NCI-H1694 (cell line): ENCODE data around the gene TTN.

Source experiments
- DNase-seq: peaks from one replicate; lab custom pipeline; 2025; lab: John Stamatoyannopoulos, UW

The TTN gene

DNA sequence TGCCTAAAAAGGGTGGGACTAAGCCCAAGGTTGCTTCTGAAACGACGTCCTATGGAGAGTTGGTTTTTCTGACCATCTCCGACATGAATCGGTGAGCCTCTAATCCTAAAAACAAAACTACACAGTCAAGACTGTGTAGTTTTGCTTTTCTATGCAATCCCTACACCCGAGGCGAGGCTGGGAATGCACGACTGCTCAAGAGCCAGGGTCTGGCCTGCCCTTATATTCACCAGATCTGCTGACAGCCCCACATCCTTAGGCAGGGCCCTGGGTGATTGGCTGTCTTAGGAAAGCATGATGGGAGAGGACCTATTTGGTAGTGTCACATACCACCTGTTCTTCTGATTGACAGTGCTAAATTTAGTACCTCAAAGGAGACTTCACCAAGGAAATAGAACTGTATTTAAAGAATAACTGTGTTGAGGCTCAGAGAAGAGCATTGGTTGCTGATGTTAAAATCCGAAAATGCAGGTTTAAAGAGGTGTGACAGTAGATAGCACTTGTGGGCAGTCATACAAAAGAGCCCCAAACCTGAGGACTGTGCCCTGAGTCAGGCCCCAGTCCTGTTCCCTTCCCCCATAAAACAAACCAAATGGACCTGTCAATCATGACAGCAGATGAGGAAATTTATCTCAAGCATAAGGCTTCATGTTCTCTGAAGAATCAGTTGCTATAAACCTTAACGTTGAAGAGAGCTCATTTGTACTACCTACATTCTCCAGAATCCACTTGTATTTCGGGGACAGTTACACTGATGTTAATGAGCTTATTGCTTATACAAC lies at the start of gene TTN:
Gene TTN (minus strand): TSS at position 197 of the 782 bp plus-strand sequence. CDS start 2,781 bp downstream, outside the sequence.
- DNase-seq, result no peak

DNA sequence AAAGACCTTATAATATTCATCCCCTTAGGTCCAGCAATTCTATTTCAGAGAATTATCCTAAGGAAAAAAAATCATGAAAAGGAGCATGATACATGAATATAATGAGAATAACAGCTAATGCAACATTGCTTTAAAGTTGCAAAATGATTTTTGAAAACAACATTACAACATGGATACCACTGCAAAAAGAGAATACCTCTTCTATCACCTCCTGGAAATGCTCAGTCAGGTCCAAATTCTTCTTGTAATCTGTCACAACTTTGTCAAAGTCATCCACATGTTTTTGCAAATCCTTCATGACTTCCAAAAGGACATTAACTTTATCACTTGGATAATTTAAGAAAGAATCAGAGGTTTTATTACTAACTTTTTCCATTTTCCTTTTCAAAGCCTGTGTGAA lies 47.9 kb upstream of the TTN start:
- DNase-seq, result no peak

DNA sequence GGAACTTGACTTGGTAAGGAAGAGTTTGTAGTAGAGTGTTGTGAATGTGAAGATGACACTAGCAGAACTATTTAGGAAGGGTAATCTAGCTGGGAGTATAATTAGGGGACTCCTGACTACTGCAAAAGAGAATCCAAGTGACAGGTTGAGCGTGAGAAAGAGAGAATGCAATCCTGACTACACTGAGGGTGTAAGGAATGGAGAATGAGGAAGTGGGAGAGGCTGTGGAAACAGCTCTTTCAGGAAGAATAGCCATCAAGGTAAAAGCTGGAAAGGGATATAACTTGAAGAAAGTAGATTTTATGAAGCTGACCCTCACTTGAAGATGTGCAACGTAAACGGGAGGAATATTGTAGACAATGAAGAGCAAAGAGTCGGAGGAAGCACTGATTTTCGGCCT lies 41.1 kb upstream of the TTN start:
- DNase-seq, result no peak

DNA sequence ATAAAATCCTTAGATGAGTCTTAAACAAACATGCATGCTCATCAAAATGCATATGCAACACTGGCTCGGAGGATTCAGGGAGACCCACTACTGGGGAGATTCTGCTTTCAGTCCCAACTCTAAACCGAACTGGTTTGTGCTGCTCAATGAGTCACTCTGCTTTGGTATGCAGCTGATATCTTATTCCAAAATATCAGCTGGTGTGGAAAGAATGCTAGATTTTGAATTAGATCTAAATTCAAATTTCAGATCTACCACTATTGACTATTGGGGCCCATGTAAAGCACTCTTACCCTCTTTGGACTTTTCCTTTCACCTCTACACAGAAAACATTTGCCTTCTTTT lies 39.2 kb upstream of the TTN start:
- DNase-seq, result no peak

DNA sequence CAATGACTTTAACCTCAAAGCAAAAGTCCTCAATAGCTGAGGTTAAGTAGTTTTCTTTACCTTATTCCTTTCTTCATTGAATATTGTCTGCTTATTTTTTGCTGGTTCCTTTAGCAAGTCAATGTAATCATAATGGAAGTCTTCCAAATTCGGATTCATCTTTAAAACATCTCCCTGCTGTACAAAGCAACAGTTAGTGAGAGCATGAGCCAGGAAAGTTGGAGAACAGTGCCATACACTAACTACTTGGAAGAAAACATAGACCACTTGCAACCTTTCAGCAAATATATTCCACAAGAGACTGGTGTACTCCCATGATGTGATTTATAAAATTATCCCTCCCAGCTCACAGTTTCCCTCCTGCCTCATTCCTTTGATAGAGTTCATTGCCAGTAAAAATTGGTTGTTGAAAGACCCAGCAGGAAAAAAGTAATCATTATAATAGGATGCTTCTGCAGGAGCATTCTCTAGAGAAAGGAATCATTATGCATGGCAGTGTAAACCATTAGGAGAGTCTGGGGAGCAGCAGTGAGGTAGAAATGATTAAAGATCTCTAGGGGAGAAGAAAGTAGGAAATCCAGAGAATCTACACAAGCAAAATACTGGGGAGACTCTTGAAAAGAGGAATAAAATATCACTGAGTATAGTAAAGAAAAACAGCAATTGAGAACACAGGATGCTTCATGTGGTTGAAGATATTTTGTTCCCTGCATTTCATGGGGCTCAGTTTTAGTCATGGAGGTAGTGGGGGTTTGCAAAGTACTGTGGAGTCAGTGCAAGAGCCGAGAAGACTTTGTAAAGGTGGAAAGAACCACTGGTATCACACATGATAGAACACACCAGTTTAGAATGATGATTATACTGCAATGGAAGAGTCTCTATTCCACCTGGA lies 38.6 kb upstream of the TTN start:
- DNase-seq, result no peak

DNA sequence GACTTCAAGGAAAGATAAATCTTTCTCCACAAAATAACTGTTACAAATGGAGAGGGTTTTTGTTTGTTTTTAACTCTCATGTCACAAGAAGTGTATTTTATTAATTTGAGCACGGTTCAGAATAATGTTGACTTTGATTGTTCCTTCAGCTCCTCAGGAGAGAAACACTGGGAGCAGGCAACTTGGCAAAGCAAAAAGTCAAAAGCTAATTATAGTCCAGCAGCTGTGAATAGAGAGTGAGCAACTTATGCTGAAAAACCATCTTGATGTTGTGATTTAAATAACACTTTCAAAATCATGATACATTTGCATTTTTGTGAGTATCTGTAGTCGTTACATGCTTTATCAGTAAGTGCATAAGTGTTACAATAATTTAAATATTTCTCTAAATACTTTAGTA lies 37.5 kb upstream of the TTN start:
- no peak for DNase-seq

DNA sequence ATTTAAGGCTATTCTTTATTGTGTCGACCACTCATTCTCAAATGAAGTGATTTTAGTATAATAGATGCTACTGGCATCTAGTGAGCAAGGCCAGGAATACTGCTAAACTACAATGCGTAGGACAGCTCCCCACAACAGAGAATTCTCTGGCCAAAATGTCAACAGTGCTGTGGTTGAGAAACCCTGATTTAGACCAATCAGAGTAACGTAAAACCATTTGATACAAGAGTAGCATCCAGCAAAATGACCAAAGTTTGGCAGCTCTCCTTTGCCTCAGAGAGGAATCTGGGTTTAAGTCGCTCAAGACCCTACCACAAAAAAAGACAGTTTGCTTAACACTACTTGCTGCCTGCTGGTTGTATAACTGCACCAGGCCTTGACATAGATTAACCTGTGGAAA lies 37.0 kb upstream of the TTN start:
- DNase-seq, result no peak

DNA sequence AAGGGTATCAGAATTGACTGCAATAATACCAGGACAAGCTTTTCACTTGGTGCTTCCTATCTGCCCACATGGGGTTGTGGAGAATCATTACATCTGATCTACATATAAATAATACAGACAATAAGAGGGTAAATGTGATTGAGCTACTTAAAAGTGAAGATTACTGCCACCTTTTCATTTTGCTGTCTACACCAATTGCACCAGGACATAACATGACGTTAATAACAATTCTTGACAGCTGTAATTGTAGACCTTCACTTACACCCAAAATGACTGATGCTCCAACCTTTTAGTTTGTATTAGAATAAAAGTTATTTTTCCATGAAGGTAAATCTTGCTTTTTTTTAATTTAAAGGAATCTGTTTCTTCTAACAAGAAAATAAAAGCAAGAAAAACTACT lies 36.5 kb upstream of the TTN start:
- DNase-seq, result no peak

DNA sequence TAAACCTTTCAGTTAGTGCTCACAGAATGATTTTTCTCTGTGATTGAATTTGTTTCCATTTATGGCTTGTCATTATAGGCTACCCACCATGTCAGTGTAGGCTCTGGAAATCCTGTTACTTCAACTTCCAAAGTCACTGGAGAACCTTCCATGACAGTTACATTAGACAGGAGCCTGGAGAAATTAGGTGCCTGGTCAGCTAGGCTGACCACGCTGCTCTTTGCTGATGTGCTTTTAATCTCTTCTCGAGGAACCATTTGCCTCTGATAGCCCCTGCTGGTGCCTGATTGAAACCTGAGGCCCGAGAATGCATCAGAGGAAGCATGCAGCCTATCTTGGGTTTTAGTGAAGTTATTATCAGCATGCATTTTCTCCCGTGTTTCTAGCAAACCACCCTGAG lies 29.6 kb upstream of the TTN start:
- DNase-seq, result no peak

DNA sequence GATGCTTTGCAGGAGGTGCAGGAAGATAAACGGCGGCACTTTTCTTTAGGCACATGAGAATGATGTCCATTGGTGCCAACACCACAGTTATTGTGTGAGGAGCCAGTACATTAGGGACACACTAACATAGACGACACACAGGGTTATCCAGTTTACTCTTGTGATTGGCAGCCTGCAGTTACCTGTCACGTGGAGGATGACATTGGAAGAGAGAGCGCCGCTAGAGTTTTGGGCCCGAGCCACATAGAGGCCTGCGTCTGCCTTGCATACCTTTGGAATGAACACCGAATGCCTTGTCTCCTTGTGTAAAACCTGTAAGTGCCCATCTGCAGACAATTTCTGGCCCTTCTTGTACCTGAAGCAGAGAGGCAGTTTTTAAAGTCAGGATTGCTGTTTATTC lies 26.9 kb upstream of the TTN start:
- DNase-seq, result no peak

DNA sequence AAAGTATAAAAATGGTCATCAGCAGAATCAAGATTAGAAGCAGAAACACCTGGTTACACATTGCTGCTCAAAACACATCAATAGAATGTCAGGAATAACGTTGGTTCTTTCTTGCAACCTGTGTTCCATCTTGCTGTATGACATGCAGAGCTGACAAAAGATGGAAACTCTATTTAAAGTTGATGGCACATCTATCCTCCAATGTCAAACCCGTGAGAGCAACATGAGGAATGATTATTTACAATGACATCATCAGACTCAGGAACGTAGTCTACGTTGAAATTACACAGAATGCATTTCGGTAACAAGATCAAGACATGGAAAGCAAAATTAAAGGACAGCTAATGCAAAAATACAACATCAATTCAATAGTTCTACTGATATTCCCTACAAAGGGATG lies 26.2 kb upstream of the TTN start:
- DNase-seq, result no peak

DNA sequence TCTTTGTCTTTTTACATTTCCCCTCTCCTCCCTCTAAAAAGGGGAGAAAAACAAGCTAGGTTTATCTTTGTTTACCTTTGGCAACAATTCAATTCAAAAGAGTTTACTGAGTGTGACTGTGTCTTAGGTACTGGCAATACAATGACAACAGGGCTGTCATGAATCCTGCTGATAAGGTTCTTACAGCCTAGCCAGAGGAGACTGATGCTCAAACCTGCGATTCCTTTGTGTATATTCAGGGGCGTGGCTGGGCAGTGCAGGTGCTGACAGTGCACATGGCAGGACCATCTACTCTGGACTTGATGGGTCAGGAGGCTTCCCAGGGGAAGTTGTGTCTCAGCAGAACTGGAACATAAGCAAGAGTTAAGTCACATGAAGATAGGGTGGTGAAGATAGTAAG lies 23.2 kb upstream of the TTN start:
- no peak for DNase-seq

DNA sequence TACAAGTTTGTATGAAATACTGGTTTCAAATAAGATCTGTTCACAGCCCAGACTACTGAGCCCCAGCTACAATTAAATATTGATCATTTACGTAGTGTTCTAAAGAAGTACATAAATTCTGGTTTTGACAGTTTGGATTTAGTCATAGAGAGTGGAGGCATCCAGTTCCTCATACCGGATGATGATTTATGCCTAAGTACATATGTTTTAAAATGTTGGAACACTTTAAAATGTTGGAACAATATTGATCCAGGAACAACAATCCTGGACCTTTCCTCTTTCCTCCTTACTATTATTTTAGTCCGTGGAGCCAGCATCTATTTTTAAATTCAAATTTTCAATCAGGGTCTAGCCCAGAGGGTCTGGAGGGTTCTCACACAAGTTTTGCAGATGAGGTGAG lies 22.8 kb upstream of the TTN start:
- no peak for DNase-seq

DNA sequence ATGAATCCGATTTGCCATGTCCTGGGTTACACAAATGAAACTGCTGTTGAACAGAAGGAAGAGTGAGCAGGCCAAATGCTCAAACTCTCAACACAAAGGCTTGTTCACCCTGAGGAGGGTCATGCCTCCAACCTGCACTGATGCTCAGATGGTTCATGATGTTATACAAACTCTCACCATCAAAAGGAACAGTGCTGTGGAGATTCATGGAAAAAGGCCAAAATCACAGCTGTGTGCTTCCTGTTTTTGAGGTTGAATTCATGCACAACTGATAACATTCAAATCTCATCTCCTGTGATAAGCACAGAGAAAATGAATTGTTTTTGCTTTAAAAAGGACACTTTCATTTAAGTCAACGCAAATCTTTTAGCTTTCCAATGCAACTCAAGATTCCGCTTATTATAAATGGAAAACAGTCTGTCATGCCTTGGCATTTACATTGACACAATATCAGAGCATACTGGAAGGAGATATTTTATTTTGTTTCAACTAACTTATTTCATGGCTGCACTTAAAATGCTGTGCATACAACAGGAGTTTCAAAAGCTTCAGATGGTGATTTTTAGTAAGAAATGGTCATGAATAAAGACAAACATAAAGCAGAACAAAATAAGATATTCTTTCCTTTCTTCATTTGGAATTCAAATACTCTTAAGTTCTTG lies 22.2 kb upstream of the TTN start:
- peak; percentile 67 for DNase-seq

DNA sequence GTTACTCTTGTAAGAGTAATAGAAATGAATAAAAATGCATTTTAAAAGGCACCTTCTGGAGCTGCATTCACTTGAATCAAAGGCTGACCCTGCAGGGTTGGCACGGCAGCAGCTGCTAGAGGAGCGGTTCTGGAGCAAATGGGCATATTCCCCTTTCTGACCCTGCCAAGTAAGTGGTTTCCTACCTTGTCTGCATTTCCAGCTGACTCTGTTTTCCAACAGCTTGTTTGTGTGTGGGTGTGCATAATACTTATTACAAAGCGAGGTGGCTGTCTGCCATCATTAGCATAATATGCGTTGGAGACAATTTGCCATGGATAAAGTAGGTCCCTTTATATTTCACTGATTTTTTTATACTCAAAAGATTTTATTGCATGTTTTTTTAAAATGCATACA lies 21.3 kb upstream of the TTN start:
- DNase-seq, result peak; percentile 35

DNA sequence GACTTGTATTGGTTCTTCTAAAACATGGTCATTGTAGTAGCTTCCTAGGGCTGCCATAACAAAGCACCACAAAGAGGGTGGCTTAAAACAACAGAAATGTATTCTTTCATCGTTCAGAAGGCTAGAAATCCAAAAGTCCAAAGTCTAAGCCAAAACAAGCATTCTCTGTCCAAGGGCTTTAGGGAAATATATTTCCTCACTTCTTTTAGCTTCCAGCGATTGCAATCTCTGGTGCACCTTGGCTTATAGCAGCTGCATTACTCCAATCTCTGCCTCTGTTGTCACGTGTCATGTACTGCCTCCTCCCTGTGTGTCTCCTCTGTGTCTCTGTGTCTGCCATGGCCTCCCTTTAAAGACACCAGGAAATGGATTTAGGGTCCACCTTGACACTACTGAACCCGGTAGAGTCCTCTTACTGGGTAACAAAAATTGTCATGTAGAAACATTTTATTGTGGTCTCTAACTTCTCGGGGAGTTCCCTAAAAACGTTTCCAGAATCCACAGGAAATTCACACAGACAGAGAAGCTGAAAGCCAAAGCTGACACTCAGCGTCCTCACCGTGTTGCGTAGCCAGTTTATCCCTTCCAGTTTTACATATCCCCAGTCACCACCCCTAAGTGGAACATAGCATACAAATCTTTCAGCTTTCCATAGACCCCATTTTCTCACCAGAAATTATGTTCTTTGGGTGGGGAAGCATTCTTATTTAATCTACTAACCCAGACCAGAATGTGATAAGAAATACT lies 20.7 kb upstream of the TTN start:
- no peak for DNase-seq

DNA sequence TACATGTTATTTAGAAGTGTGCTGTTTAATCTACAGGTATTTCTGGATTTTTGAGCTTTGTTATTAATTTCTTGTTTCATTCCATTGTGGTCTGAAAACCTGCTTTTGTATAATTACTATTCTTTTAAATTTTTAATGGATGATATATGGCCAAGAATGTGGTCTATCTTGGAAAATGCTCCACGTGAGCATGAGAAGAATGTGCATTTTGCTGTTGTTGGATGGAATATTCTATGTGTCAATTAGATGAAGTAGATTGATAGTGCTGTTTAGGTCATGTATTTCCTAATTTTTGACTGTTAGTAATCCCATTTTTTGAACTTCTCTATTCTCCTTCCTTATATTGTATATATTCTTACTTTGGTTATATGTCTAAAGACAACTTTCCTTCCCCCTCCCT lies 19.9 kb upstream of the TTN start:
- no peak for DNase-seq

DNA sequence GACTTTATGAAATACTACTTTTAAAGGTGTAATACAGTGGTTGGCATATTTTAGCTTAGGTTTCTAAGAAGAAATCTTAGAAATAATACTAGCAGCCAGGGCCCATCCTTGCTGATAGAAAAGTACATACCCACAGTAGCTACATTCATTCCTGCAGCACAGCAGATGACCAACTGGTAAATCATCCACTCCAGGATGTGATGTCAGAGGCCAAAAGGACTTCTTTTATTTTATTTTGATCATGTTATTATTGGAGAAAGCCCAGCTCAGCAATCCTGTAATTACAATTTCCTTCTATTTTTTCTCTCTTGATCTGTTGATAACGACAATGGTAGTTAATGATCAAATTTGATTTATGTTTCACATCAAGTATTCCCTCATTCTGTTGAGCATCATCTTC lies 18.0 kb upstream of the TTN start:
- DNase-seq, result no peak

DNA sequence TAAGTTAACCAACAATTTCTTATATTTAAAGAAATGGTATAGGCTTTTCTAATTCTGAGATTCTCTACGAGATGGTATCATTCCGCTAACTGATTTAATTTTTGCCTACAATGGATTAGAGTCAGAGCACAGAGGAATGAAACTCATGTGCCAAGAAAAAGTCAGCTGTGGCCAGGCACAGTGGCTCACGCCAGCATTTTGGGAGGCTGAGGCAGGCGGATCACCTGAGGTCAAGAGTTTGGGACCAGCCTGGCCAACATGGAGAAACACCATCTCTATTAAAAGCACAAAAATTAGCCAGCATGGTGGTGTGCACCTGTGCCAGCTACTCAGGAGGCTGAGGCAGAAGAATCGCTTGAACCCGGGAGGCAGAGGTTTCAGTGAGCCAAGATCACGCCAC lies 17.0 kb upstream of the TTN start:
- DNase-seq, result no peak

DNA sequence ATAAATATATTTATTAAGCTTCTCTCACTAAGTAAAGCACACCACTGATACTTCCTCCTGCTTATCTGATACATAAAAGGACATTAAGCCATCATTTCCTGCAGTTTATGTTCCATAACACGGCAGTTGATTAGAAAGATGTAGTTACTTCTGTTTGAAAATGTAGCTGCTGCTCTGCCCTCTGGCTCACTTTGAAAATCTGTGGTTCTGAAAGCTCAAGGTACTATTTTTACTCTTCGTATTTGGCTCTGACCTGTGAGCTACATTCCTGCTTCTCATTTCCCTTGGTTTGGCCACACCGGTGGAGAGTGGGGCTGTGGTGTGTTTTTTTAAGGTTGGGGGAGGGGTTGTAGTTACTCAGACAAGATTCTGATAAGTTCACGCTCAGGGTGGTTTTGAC lies 12.8 kb upstream of the TTN start:
- no peak for DNase-seq

DNA sequence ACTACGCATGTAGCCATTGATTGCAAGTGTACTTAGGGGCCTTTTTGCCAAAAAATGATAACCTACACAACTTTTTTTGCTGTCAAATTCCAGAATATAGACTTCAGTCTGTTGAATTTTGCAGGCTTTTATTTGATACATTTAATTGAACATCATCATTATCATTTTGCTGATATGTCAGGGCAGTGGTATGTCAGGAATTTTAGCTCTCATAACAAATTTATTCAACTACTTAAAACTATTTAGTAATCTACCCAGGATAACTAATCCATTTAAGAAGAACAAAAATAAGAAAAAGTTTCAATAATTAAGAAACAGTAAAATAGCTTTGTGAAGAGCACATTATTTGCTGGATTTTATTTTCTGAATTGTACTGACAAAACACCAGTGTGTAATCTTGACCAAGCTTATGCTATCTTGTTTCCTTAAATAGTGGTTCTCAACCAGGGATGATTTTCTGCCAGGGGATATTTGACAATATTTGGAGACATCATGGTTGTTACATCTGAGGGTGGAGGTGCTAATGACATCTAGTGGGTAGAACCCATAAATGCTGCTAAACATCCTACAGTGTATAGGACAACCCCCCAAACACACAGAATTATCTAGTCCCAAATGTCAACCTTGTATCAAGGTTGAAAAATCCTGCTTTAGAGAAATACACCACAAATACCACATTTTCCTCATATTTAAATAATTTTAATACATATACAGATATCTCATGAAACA lies 12.1 kb upstream of the TTN start:
- no peak for DNase-seq

DNA sequence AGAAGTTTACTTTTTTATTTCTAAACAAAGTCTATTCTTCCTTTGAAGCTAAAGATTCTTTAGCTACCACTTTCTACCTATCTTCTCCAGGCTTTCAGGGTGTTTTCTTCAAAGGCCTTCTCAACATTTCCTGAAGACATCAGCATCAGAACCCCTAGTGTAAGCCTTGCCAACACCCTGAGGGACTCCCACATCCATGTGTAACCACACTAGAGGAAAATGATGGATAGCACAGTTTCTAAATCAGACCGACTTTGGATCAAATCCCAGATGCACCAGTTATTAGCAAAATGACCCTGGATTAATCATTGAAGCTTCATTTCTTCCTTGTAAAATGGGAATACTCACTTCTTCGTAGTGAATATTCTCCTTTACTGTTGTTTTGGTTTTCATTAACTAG lies 4.7 kb upstream of the TTN start:
- DNase-seq, result no peak
